PC-9 (cell line): ENCODE results near the gene PLAGL2. TPM values are rescaled to one million over a fixed set of nuclear protein-coding genes. Genes with fewer than 3 reads are reported as not detected.
"Not testable (repeated sequence)": the region's sequence is repeated elsewhere in the genome, so short reads cannot be mapped to it uniquely, and the experiment has no call there.

Experiments used
- BruUV-seq: library from RNA; stranded (reverse); fragments of 400-500 nt; replicated peaks from 2 replicates; lab custom pipeline; 2021; lab: Mats Ljungman, UMichigan
- CTCF ChIA-PET: fragments of 300-600 bp; sonication (Branson Sonifier 250); formaldehyde crosslinking; loops from one replicate; lab custom pipeline; 2022; ENCODE audit warnings: antibody characterized with exemption; lab: Charles Lee
- POLR2A ChIA-PET: fragments of 300-600 bp; sonication (Branson Sonifier 250); formaldehyde crosslinking; loops from one replicate; lab custom pipeline; 2022; ENCODE audit warnings: antibody characterized with exemption; ENCODE audit not compliant: unreplicated experiment; lab: Charles Lee
- DNase-seq, 2 experiments: peaks; one replicate each; pipeline versions ENCODE4 v3.0.0 to v3.0.0-alpha.2; 2015 to 2022; ENCODE audit warnings: mixed read lengths in 1 of 2
- H2AFZ ChIP-seq: fragments of 200-600 bp; sonication (generic); 2 replicates; pipeline ENCODE4 v1.8.1; 2017; ENCODE audit warnings: antibody characterized with exemption
- H3F3A ChIP-seq: fragments of 200-600 bp; sonication (generic); 2 replicates; pipeline ENCODE4 v1.8.1; 2017; ENCODE audit warnings: antibody characterized with exemption, mild to moderate bottlenecking, low read depth; ENCODE audit not compliant: insufficient read depth
- H3K27ac ChIP-seq: fragments of 200-600 bp; sonication (generic); 2 replicates; pipeline ENCODE4 v1.6.1; 2016; ENCODE audit warnings: mixed run types
- H3K27me3 ChIP-seq: fragments of 200-600 bp; sonication (generic); 2 replicates; pipeline ENCODE4 v1.6.1; 2016; ENCODE audit warnings: low read depth, mixed run types; ENCODE audit not compliant: insufficient read depth
- H3K36me3 ChIP-seq: fragments of 200-600 bp; sonication (generic); 2 replicates; pipeline ENCODE4 v1.6.1; 2016; ENCODE audit warnings: low read depth, mixed run types
- H3K4me1 ChIP-seq: fragments of 200-600 bp; sonication (generic); replicated peaks from 2 replicates; pipeline ENCODE4 v1.6.1; 2016; ENCODE audit warnings: mixed run types; ENCODE audit not compliant: insufficient read depth
- H3K4me2 ChIP-seq: fragments of 200-600 bp; sonication (generic); 2 replicates; pipeline ENCODE4 v1.6.1; 2017; ENCODE audit warnings: mixed run types
- H3K4me3 ChIP-seq: fragments of 200-600 bp; sonication (generic); 2 replicates; pipeline ENCODE4 v1.6.1; 2016; ENCODE audit warnings: mixed run types
- H3K79me2 ChIP-seq: fragments of 200-600 bp; sonication (generic); 2 replicates; pipeline ENCODE4 v1.6.1; 2017; ENCODE audit warnings: low read depth, mixed run types
- H3K9me2 ChIP-seq: fragments of 200-600 bp; sonication (generic); 2 replicates; pipeline ENCODE4 v1.8.1; 2017; ENCODE audit warnings: mild to moderate bottlenecking; ENCODE audit not compliant: insufficient read depth
- H3K9me3 ChIP-seq: fragments of 200-600 bp; sonication (generic); 2 replicates; pipeline ENCODE4 v1.8.1; 2016; ENCODE audit warnings: low read depth; ENCODE audit not compliant: insufficient read depth
- H4K20me1 ChIP-seq: fragments of 200-600 bp; sonication (generic); 2 replicates; pipeline ENCODE4 v1.8.1; 2017; ENCODE audit not compliant: insufficient read depth
- CTCF ChIP-seq: fragments of 200-600 bp; sonication (generic); conservative IDR thresholded peaks from 2 replicates; pipeline ENCODE4 v1.6.1; 2017; ENCODE audit warnings: mixed run types, antibody characterized with exemption, mild to moderate bottlenecking, moderate library complexity
- EZH2 ChIP-seq: fragments of 200-600 bp; sonication (generic); IDR thresholded peaks from 2 replicates; pipeline ENCODE4 v1.8.0; 2017; ENCODE audit warnings: antibody characterized with exemption, low read depth
- intact Hi-C: fragments of 100-400 bp; cut with micrococcal nuclease; formaldehyde crosslinking; loops from one replicate; pipeline ENCODE4 v1.10.0; 2022; ENCODE audit not compliant: unreplicated experiment
- total RNA-seq: library from RNA; stranded (reverse); gene quantifications from 2 replicates; pipeline ENCODE4 v1.2.3, GENCODE V29; 2021

PLAGL2 gene
- total RNA-seq, 1 experiment from 2014 or later: 23.8 TPM

DNA sequence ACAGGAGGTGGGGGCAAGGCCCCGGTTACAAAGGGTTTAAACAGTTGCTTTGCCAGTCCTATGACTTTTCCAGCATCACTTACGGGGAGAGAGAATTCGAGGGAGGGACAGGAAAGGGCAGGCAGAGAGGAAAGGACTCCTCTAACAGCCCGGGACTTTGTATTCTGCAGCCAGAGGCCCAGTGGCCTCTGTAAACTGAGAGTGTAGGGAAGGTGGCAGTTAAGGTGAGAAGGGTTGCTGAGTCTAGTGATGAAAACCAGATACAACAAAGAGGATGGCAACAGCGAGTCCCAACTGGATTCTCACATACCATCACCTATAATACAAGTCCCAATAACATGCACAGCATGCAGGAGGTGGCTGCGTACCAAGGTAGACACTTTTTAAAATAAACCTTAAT, 13.5 kb downstream of the PLAGL2 start:
- CTCF ChIA-PET: no interaction called here
- Histone ChIP-seq H3K4me2 (no peak overlapping the region), H3K9me2 (no peaks in the 10 kb centered on the region), H3K9me3 (no peaks in the 10 kb centered on the region), H3K27ac (no peak overlapping the region), H3K4me3 (no peak overlapping the region), H3K79me2 (0 out of 2 replicates have a peak, but pooled peaks cover under 1% of the 10 kb centered on the region), H3K27me3 (no peaks in the 10 kb centered on the region), H2AFZ (no peak overlapping the region), H4K20me1 (peaks cover 15% of the 10 kb centered on the region), H3K4me1 (no peaks in the 10 kb centered on the region), H3F3A (peaks cover 8% of the 10 kb centered on the region; the same call in 1 of the 2 replicates), H3K36me3 (peaks cover 4% of the 10 kb centered on the region; the same call in 1 of the 2 replicates)
- no TSS peak for BruUV-seq
- intact Hi-C loops: no loop called here
- POLR2A ChIA-PET: no interaction called here
- no peak for DNase-seq
- TF ChIP-seq EZH2 (no peak), CTCF (no peak)

DNA sequence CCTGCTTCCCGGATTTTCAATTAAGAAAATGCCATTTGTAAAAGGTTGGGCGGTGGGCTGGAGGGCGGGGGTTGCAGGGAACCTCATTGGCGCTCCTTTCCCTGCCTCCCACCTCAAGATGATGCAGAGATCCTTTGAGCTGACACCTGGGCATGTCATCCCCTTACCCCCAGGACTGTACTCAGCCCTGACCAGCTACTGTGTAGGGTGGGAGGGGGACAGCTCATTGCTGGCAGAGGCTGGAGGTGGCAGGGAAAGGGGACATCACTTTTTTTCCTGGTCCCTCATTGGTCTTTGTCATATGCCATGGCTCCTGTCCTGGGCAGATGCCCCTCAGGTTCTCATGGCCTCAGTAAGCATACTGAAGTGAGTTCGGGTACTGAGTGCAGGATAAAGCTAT, 14.2 kb downstream of the PLAGL2 start:
- CTCF ChIA-PET: interaction anchor here (0.7 kb wide), 1 partner anchor 234 kb away, joined by 4 read pairs; no protein-coding TSS in a partner anchor

GRCh38 chr20:32192698-32193097, 14.8 kb downstream of the PLAGL2 start:
- no peaks in the 10 kb centered on the region for H3K9me2 ChIP-seq
- intact Hi-C loops: no loop called here
- ChIA-PET POLR2A (no interaction called here), CTCF (no interaction called here)
- peaks cover 4% of the 10 kb centered on the region; the same call in 1 of the 2 replicates for H3K36me3 ChIP-seq
- no peak overlapping the region for H3K27ac ChIP-seq
- H3F3A ChIP-seq: peaks cover 8% of the 10 kb centered on the region; the same call in 1 of the 2 replicates
- H3K79me2 ChIP-seq: no peaks in the 10 kb centered on the region
- no peaks in the 10 kb centered on the region for H3K27me3 ChIP-seq
- H3K4me1 ChIP-seq: no peaks in the 10 kb centered on the region
- peaks cover 8% of the 10 kb centered on the region; the same call in 1 of the 2 replicates for H4K20me1 ChIP-seq
- no TSS peak for BruUV-seq
- H3K4me2 ChIP-seq: no peak overlapping the region
- no peak overlapping the region for H3K4me3 ChIP-seq
- no peak for TF ChIP-seq EZH2
- TF ChIP-seq CTCF: no peak
- no peak for DNase-seq
- no peak overlapping the region for H2AFZ ChIP-seq
- H3K9me3 ChIP-seq: no peaks in the 10 kb centered on the region

More for the DNA sequence above, 14.2 kb downstream of the PLAGL2 start:
- BruUV-seq, H3K4me3 ChIP-seq, intact Hi-C loops, H3K9me2 ChIP-seq, H3F3A ChIP-seq, POLR2A ChIA-PET, H3K27me3 ChIP-seq, H3K4me1 ChIP-seq, H4K20me1 ChIP-seq, H3K36me3 ChIP-seq, H3K27ac ChIP-seq, H3K79me2 ChIP-seq, H2AFZ ChIP-seq, DNase-seq, H3K4me2 ChIP-seq, H3K9me3 ChIP-seq: not testable (repeated sequence)

DNA sequence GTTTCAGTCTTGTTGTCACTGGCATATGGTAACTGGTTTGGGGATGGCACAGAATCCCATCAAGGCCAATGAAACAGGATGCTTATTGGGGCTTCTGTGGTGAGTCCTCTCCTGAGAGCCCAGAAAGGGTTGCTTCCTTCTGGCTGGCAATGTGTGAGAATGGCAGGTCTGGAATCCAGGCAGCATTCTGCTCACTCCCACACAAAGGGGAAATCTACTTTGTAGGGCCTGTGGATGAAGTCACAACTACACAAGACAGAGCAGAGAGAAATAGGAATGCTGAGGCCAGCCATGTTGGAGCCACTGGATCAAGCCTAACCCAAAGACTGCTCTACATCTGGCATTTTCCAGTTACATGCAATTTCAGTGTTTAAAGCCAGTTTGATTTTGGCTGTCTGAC, 15.7 kb downstream of the PLAGL2 start:
- Histone ChIP-seq H3K27ac (no peak overlapping the region), H3K4me1 (no peaks in the 10 kb centered on the region), H3K9me2 (no peaks in the 10 kb centered on the region), H3K27me3 (no peaks in the 10 kb centered on the region), H3K36me3 (peaks cover 4% of the 10 kb centered on the region; the same call in 1 of the 2 replicates), H4K20me1 (peaks cover 8% of the 10 kb centered on the region; the same call in 1 of the 2 replicates), H3K9me3 (no peaks in the 10 kb centered on the region), H3K4me2 (no peak overlapping the region), H3K79me2 (no peaks in the 10 kb centered on the region), H2AFZ (no peak overlapping the region), H3F3A (peaks cover 8% of the 10 kb centered on the region; the same call in 1 of the 2 replicates), H3K4me3 (no peak overlapping the region)
- intact Hi-C loops: no loop called here
- ChIA-PET CTCF (no interaction called here), POLR2A (no interaction called here)
- no peak for DNase-seq
- no TSS peak for BruUV-seq
- TF ChIP-seq EZH2: no peak
- TF ChIP-seq CTCF: no peak
